Fibroblast of lung (primary cell): ENCODE measurements around the gene TBC1D25. TPM values are rescaled to one million over a fixed set of nuclear protein-coding genes. Genes with fewer than 3 reads are reported as not detected.

Source experiments
- DNase-seq, 2 donors: peaks; one replicate each; pipeline versions ENCODE4 v3.0.0 to v3.0.0-alpha.2; 2010; ENCODE audit warnings: low read depth in 2 of 2
- H2AFZ ChIP-seq: 2 replicates; pipeline ENCODE4 v1.5.1; 2012; ENCODE audit warnings: low read length, control low read depth, inconsistent platforms
- H3K27ac ChIP-seq: 2 replicates; pipeline ENCODE4 v1.5.1; 2011; ENCODE audit warnings: low read length, control low read depth; ENCODE audit not compliant: insufficient read depth
- H3K27me3 ChIP-seq: 2 replicates; pipeline ENCODE4 v1.5.1; 2011; ENCODE audit warnings: mild to moderate bottlenecking, low read length; ENCODE audit not compliant: control insufficient read depth, insufficient read depth
- H3K36me3 ChIP-seq: 2 replicates; pipeline ENCODE4 v1.5.1; 2011; ENCODE audit warnings: low read length; ENCODE audit not compliant: control insufficient read depth, insufficient read depth
- H3K4me1 ChIP-seq: 2 replicates; pipeline ENCODE4 v1.5.1; 2011; ENCODE audit warnings: low read length; ENCODE audit not compliant: control insufficient read depth, insufficient read depth; ENCODE audit errors: extremely low read depth
- H3K4me2 ChIP-seq: 2 replicates; pipeline ENCODE4 v1.5.1; 2011; ENCODE audit warnings: low read length, control low read depth; ENCODE audit not compliant: insufficient read depth; ENCODE audit errors: extremely low read depth
- H3K4me3 ChIP-seq, 4 experiments: fragments of 200-600 bp in 1 of 4; sonication (generic) in 1 of 4; replicated peaks in 1 of 4; 2 replicates each; pipeline ENCODE4 v1.5.1; 2011 to 2016; ENCODE audit warnings: low read length in 4 of 4, low read depth in 3 of 4, mild to moderate bottlenecking in 3 of 4, control low read depth in 2 of 4, inconsistent platforms in 1 of 4, mixed read lengths in 1 of 4; ENCODE audit not compliant: insufficient read depth in 1 of 4; ENCODE audit errors: control extremely low read depth in 1 of 4
- H3K79me2 ChIP-seq: 2 replicates; pipeline ENCODE4 v1.5.1; 2012; ENCODE audit warnings: mild to moderate bottlenecking, low read length, inconsistent platforms; ENCODE audit not compliant: control insufficient read depth, insufficient read depth
- H3K9ac ChIP-seq: 2 replicates; pipeline ENCODE4 v1.5.1; 2011; ENCODE audit warnings: mild to moderate bottlenecking, low read length, control low read depth; ENCODE audit not compliant: insufficient read depth
- H3K9me3 ChIP-seq: 2 replicates; pipeline ENCODE4 v1.5.1; 2012; ENCODE audit warnings: low read depth, low read length; ENCODE audit not compliant: control insufficient read depth, insufficient read depth
- H4K20me1 ChIP-seq: 2 replicates; pipeline ENCODE4 v1.5.1; 2011; ENCODE audit warnings: low read length; ENCODE audit not compliant: control insufficient read depth, insufficient read depth; ENCODE audit errors: extremely low read depth
- CTCF ChIP-seq, 2 donors: IDR thresholded peaks in 1 of 2; conservative IDR thresholded peaks in 1 of 2; 1 replicate in 1 of 2; 2 replicates in 1 of 2; pipeline ENCODE4 v1.5.1; 2011 to 2012; ENCODE audit warnings: low read length in 2 of 2, control low read depth in 1 of 2, inconsistent platforms in 1 of 2, low read depth in 1 of 2, mild to moderate bottlenecking in 1 of 2
- EZH2 ChIP-seq: IDR thresholded peaks from 2 replicates; pipeline ENCODE4 v1.5.1; 2012; ENCODE audit warnings: low read length, control low read depth, mild to moderate bottlenecking; ENCODE audit errors: missing control alignments
- polyA plus RNA-seq, 2 donors: library from polyadenylated mRNA; depleted of rRNA in 1 of 2; stranded (reverse) in 1 of 2; unstranded in 1 of 2; fragments of >200 nt; gene quantifications; 2 replicates each; pipeline ENCODE4 v1.2.1, GENCODE V29; 2011 to 2012; ENCODE audit warnings: missing spikeins in 1 of 2
- total RNA-seq: library from RNA; depleted of rRNA; stranded (reverse); fragments of >200 nt; gene quantifications from 2 replicates; pipeline ENCODE4 v1.2.1, GENCODE V29; 2014

The TBC1D25 gene
- total and polyA plus RNA-seq, 2 donors (not counting 1 experiment from before 2014, with no cell fraction given): 5.1 to 8.5 TPM

- H3K36me3 ChIP-seq: no peaks in the 10 kb centered on the region
- no peak for DNase-seq
- no peaks in the 10 kb centered on the region for H3K79me2 ChIP-seq
- H3K27ac ChIP-seq: no peak overlapping the region
- H2AFZ ChIP-seq: no peak overlapping the region
- no peak overlapping the region for H3K4me3 ChIP-seq
- no peak overlapping the region for H3K4me2 ChIP-seq
- no peaks in the 10 kb centered on the region for H3K27me3 ChIP-seq
- no peaks in the 10 kb centered on the region for H4K20me1 ChIP-seq
- H3K4me1 ChIP-seq: no peaks in the 10 kb centered on the region
- TF ChIP-seq EZH2 (no peak), CTCF (conservative IDR thresholded peaks at IDR 0.05 in 1 of 2, IDR thresholded peaks at IDR 0.05 in 1 of 2; ENCODE audit: low read depth in 1 of 2, low read length in 2 of 2) (no peak)
- H3K9me3 ChIP-seq: no peaks in the 10 kb centered on the region
- no peak overlapping the region for H3K9ac ChIP-seq
Measured at GRCh38 chrX:48513670-48514069, 25.8 kb upstream of the TBC1D25 start.

- DNase-seq: no peak
- no peak overlapping the region for H3K27ac ChIP-seq
- no peak for TF ChIP-seq CTCF (conservative IDR thresholded peaks at IDR 0.05 in 1 of 2, IDR thresholded peaks at IDR 0.05 in 1 of 2; ENCODE audit: low read depth in 1 of 2, low read length in 2 of 2)
- TF ChIP-seq EZH2: no peak
Measured at GRCh38 chrX:48514126-48514806, 25.2 kb upstream of the TBC1D25 start.

GRCh38 chrX:48514868-48515460 lies 24.6 kb upstream of the TBC1D25 start:
- no peak overlapping the region for H2AFZ ChIP-seq
- H3K27me3 ChIP-seq: no peaks in the 10 kb centered on the region
- no peaks in the 10 kb centered on the region for H3K4me1 ChIP-seq
- no peaks in the 10 kb centered on the region for H4K20me1 ChIP-seq
- H3K79me2 ChIP-seq: no peaks in the 10 kb centered on the region
- no peaks in the 10 kb centered on the region for H3K9me3 ChIP-seq
- no peaks in the 10 kb centered on the region for H3K36me3 ChIP-seq
- no peak overlapping the region for H3K4me2 ChIP-seq
- no peak overlapping the region for H3K27ac ChIP-seq
- DNase-seq: no peak
- no peak overlapping the region for H3K9ac ChIP-seq
- no peak for TF ChIP-seq EZH2
- no peak for TF ChIP-seq CTCF (conservative IDR thresholded peaks at IDR 0.05 in 1 of 2, IDR thresholded peaks at IDR 0.05 in 1 of 2; ENCODE audit: low read depth in 1 of 2, low read length in 2 of 2)
- H3K4me3 ChIP-seq: no peak overlapping the region

More at GRCh38 chrX:48514126-48514806, 25.2 kb upstream of the TBC1D25 start:
- no peak overlapping the region for H3K9ac ChIP-seq
- no peaks in the 10 kb centered on the region for H3K27me3 ChIP-seq
- H2AFZ ChIP-seq: no peak overlapping the region
- H4K20me1 ChIP-seq: no peaks in the 10 kb centered on the region
- H3K79me2 ChIP-seq: no peaks in the 10 kb centered on the region
- H3K36me3 ChIP-seq: no peaks in the 10 kb centered on the region
- no peak overlapping the region for H3K4me3 ChIP-seq
- H3K4me2 ChIP-seq: no peak overlapping the region
- H3K9me3 ChIP-seq: no peaks in the 10 kb centered on the region
- H3K4me1 ChIP-seq: no peaks in the 10 kb centered on the region
